WTC11 (cell line): ENCODE results near the gene ZNF341.

Source experiments
- CBFB ChIP-seq: sonication (generic); formaldehyde crosslinking; IDR thresholded peaks from 2 replicates; pipeline ENCODE4 v1.8.1; 2022; ENCODE audit warnings: mild to moderate bottlenecking, low read depth, missing genetic modification reagents
- CREM ChIP-seq: sonication (generic); formaldehyde crosslinking; IDR thresholded peaks from 2 replicates; pipeline ENCODE4 v1.8.1; 2022; ENCODE audit warnings: mild to moderate bottlenecking, missing genetic modification reagents, moderate library complexity
- ELF4 ChIP-seq: sonication (generic); formaldehyde crosslinking; IDR thresholded peaks from 2 replicates; pipeline ENCODE4 v1.8.1; 2022; ENCODE audit warnings: low read depth, mild to moderate bottlenecking, moderate library complexity, missing genetic modification reagents
- GABPB1 ChIP-seq: sonication (generic); formaldehyde crosslinking; IDR thresholded peaks from 2 replicates; pipeline ENCODE4 v1.8.1; 2023; ENCODE audit warnings: mild to moderate bottlenecking, missing genetic modification reagents
- ZNF121 ChIP-seq: sonication (generic); formaldehyde crosslinking; IDR thresholded peaks from 2 replicates; pipeline ENCODE4 v1.8.0; 2023; ENCODE audit warnings: missing genetic modification reagents
- TF ChIP-seq, protein P1 (sequence below): sonication (generic); formaldehyde crosslinking; IDR thresholded peaks from 2 replicates; pipeline ENCODE4 v1.8.0; 2022; ENCODE audit warnings: missing genetic modification reagents
- TF ChIP-seq, protein P2 (sequence below): fragments of 200-600 bp; IDR thresholded peaks from 2 replicates; pipeline ENCODE4 v1.8.0; 2022; ENCODE audit warnings: antibody characterized with exemption
- TF ChIP-seq, protein P3 (sequence below): sonication (generic); formaldehyde crosslinking; IDR thresholded peaks from 2 replicates; pipeline ENCODE4 v1.8.0; 2022; ENCODE audit warnings: mild to moderate bottlenecking, missing genetic modification reagents
- TF ChIP-seq, protein P4 (sequence below): fragments of 250-450 bp; sonication (Bioruptor Pico); IDR thresholded peaks from 2 replicates; pipeline ENCODE4 v1.9.0; 2021; ENCODE audit warnings: mild to moderate bottlenecking

DNA sequence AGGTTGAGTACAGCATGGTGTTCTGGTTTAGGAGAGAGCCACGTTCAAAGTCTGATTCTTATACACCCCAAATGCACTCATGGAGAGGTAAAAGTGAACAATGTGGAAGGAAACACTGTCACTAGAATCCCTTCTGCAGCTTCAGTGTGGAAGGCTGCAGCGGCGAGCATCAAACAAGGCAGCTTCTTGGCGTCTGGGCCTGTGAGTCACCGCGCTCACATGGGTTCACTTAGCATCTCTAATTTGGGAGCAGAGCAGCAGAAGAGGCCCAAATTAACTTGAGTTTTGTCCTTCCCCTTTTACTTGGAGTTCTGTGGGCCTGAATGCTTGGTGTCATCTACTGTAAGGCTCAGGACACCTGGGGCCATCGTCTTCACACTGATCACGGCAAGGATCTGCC lies 34.7 kb upstream of the ZNF341 start:
- TF ChIP-seq, protein P1, sequence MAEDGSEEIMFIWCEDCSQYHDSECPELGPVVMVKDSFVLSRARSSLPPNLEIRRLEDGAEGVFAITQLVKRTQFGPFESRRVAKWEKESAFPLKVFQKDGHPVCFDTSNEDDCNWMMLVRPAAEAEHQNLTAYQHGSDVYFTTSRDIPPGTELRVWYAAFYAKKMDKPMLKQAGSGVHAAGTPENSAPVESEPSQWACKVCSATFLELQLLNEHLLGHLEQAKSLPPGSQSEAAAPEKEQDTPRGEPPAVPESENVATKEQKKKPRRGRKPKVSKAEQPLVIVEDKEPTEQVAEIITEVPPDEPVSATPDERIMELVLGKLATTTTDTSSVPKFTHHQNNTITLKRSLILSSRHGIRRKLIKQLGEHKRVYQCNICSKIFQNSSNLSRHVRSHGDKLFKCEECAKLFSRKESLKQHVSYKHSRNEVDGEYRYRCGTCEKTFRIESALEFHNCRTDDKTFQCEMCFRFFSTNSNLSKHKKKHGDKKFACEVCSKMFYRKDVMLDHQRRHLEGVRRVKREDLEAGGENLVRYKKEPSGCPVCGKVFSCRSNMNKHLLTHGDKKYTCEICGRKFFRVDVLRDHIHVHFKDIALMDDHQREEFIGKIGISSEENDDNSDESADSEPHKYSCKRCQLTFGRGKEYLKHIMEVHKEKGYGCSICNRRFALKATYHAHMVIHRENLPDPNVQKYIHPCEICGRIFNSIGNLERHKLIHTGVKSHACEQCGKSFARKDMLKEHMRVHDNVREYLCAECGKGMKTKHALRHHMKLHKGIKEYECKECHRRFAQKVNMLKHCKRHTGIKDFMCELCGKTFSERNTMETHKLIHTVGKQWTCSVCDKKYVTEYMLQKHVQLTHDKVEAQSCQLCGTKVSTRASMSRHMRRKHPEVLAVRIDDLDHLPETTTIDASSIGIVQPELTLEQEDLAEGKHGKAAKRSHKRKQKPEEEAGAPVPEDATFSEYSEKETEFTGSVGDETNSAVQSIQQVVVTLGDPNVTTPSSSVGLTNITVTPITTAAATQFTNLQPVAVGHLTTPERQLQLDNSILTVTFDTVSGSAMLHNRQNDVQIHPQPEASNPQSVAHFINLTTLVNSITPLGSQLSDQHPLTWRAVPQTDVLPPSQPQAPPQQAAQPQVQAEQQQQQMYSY = no peak
- TF ChIP-seq ELF4 (CRISPR knock-in tag) = no peak
- TF ChIP-seq, protein P2, sequence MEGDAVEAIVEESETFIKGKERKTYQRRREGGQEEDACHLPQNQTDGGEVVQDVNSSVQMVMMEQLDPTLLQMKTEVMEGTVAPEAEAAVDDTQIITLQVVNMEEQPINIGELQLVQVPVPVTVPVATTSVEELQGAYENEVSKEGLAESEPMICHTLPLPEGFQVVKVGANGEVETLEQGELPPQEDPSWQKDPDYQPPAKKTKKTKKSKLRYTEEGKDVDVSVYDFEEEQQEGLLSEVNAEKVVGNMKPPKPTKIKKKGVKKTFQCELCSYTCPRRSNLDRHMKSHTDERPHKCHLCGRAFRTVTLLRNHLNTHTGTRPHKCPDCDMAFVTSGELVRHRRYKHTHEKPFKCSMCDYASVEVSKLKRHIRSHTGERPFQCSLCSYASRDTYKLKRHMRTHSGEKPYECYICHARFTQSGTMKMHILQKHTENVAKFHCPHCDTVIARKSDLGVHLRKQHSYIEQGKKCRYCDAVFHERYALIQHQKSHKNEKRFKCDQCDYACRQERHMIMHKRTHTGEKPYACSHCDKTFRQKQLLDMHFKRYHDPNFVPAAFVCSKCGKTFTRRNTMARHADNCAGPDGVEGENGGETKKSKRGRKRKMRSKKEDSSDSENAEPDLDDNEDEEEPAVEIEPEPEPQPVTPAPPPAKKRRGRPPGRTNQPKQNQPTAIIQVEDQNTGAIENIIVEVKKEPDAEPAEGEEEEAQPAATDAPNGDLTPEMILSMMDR = no peak
- TF ChIP-seq, protein P3, sequence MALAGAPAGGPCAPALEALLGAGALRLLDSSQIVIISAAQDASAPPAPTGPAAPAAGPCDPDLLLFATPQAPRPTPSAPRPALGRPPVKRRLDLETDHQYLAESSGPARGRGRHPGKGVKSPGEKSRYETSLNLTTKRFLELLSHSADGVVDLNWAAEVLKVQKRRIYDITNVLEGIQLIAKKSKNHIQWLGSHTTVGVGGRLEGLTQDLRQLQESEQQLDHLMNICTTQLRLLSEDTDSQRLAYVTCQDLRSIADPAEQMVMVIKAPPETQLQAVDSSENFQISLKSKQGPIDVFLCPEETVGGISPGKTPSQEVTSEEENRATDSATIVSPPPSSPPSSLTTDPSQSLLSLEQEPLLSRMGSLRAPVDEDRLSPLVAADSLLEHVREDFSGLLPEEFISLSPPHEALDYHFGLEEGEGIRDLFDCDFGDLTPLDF = no peak
- TF ChIP-seq CBFB = no peak
- no peak for TF ChIP-seq GABPB1 (CRISPR knock-in tag)
- no peak for TF ChIP-seq ZNF121 (CRISPR knock-in tag)
- TF ChIP-seq, protein P4, sequence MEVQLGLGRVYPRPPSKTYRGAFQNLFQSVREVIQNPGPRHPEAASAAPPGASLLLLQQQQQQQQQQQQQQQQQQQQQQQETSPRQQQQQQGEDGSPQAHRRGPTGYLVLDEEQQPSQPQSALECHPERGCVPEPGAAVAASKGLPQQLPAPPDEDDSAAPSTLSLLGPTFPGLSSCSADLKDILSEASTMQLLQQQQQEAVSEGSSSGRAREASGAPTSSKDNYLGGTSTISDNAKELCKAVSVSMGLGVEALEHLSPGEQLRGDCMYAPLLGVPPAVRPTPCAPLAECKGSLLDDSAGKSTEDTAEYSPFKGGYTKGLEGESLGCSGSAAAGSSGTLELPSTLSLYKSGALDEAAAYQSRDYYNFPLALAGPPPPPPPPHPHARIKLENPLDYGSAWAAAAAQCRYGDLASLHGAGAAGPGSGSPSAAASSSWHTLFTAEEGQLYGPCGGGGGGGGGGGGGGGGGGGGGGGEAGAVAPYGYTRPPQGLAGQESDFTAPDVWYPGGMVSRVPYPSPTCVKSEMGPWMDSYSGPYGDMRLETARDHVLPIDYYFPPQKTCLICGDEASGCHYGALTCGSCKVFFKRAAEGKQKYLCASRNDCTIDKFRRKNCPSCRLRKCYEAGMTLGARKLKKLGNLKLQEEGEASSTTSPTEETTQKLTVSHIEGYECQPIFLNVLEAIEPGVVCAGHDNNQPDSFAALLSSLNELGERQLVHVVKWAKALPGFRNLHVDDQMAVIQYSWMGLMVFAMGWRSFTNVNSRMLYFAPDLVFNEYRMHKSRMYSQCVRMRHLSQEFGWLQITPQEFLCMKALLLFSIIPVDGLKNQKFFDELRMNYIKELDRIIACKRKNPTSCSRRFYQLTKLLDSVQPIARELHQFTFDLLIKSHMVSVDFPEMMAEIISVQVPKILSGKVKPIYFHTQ (CRISPR knock-in tag) = no peak
- no peak for TF ChIP-seq CREM (CRISPR knock-in tag)
